GM19023 (cell line): ENCODE results near the gene MCTP1.

Source experiments
- ATAC-seq: cut with Tn5 transposase; IDR thresholded peaks from one replicate; pipeline ENCODE4 v1.9.1; 2021; ENCODE audit warnings: mild to moderate bottlenecking, moderate library complexity; ENCODE audit not compliant: unreplicated experiment

Gene MCTP1

GRCh38 chr5:94891972-94892371 is 392.9 kb downstream of the MCTP1 start:
- no peak for ATAC-seq

- ATAC-seq: no peak
These were observed 393.3 kb downstream of the MCTP1 start for GRCh38 chr5:94891565-94891964.

GRCh38 chr5:94890907-94891306 is 394.0 kb downstream of the MCTP1 start:
- ATAC-seq: no peak

- no peak for ATAC-seq
These were observed 396.2 kb downstream of the MCTP1 start for GRCh38 chr5:94888674-94889073.

GRCh38 chr5:94885931-94886330 is 399.0 kb downstream of the MCTP1 start:
- no peak for ATAC-seq

GRCh38 chr5:94884311-94884710 is 400.6 kb downstream of the MCTP1 start:
- ATAC-seq: no peak

GRCh38 chr5:94872526-94872925 is 412.4 kb downstream of the MCTP1 start:
- no peak for ATAC-seq

- ATAC-seq: no peak
These were observed 414.2 kb downstream of the MCTP1 start for GRCh38 chr5:94870511-94871183.

- ATAC-seq: no peak
These were observed 415.0 kb downstream of the MCTP1 start for GRCh38 chr5:94869921-94870320.

- no peak for ATAC-seq
These were observed 420.9 kb downstream of the MCTP1 start for GRCh38 chr5:94863951-94864350.

- ATAC-seq: no peak
These were observed 427.8 kb downstream of the MCTP1 start for GRCh38 chr5:94857111-94857510.

GRCh38 chr5:94856257-94856800 is 428.6 kb downstream of the MCTP1 start:
- no peak for ATAC-seq

GRCh38 chr5:94855543-94855942 is 429.4 kb downstream of the MCTP1 start:
- ATAC-seq: no peak

GRCh38 chr5:94853120-94853519 is 431.8 kb downstream of the MCTP1 start:
- no peak for ATAC-seq

- no peak for ATAC-seq
These were observed 433.9 kb downstream of the MCTP1 start for GRCh38 chr5:94850960-94851359.

GRCh38 chr5:94849821-94850736 is 434.8 kb downstream of the MCTP1 start:
- ATAC-seq: peak; percentile 94

GRCh38 chr5:94849324-94849723 is 435.6 kb downstream of the MCTP1 start:
- ATAC-seq: no peak

GRCh38 chr5:94847726-94848125 is 437.2 kb downstream of the MCTP1 start:
- ATAC-seq: no peak

GRCh38 chr5:94847019-94847418 is 437.9 kb downstream of the MCTP1 start:
- ATAC-seq: no peak

- ATAC-seq: peak; percentile 38
These were observed 439.2 kb downstream of the MCTP1 start for GRCh38 chr5:94845696-94846095.

GRCh38 chr5:94841598-94842322 is 443.1 kb downstream of the MCTP1 start:
- no peak for ATAC-seq
